Lower leg skin (tissue), 3 donors: Measurements from ENCODE around the gene KDM5A.

ENCODE experiments used
- POLR2A ChIP-seq, 2 donors: fragments of 450-650 bp; IDR thresholded peaks; one replicate each; pipeline ENCODE4 v1.6.1; 2016 to 2017; ENCODE audit warnings: antibody characterized with exemption in 2 of 2, mild to moderate bottlenecking in 1 of 2, moderate library complexity in 1 of 2
- TF ChIP-seq, protein P1 (sequence below), 3 donors: fragments of 450-650 bp; IDR thresholded peaks; one replicate each; pipeline ENCODE4 v1.5.1; 2016; ENCODE audit warnings: antibody characterized with exemption in 3 of 3, mild to moderate bottlenecking in 3 of 3, moderate library complexity in 2 of 3

DNA sequence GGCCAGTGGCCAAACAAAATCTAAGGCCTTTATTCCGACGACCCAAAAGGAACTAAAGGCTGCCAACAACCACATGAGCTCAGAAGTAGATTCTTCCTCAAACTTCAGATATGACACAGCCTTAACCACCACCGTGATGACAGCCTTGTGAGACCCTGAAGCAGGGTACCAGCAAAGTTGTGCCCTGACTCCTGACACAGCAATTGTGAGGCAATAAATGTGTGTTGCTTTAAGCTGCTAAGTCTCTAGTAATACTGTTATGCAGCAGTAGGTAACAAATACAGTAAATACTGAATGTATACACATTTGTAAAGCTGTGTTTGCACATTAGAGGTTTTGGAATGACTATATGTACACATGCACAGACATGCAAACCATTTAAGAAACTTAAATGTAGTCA lies 115.7 kb downstream of the KDM5A start:
- TF ChIP-seq, protein P1, sequence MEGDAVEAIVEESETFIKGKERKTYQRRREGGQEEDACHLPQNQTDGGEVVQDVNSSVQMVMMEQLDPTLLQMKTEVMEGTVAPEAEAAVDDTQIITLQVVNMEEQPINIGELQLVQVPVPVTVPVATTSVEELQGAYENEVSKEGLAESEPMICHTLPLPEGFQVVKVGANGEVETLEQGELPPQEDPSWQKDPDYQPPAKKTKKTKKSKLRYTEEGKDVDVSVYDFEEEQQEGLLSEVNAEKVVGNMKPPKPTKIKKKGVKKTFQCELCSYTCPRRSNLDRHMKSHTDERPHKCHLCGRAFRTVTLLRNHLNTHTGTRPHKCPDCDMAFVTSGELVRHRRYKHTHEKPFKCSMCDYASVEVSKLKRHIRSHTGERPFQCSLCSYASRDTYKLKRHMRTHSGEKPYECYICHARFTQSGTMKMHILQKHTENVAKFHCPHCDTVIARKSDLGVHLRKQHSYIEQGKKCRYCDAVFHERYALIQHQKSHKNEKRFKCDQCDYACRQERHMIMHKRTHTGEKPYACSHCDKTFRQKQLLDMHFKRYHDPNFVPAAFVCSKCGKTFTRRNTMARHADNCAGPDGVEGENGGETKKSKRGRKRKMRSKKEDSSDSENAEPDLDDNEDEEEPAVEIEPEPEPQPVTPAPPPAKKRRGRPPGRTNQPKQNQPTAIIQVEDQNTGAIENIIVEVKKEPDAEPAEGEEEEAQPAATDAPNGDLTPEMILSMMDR (IDR thresholded peaks at IDR 0.05), result no peak
- TF ChIP-seq POLR2A (IDR thresholded peaks at IDR 0.05), result no peak
